Gastroesophageal sphincter (tissue), 4 donors: ENCODE measurements around the gene TRMT2A. TPM values are rescaled to one million over a fixed set of nuclear protein-coding genes. Genes with fewer than 3 reads are reported as not detected.
"Not testable (repeated sequence)": the region's sequence is repeated elsewhere in the genome, so short reads cannot be mapped to it uniquely, and the experiment has no call there.

Source experiments
- ATAC-seq: fragments of 150-250 bp; one replicate; pipeline ENCODE4 v1.9.1; 2016; ENCODE audit warnings: mild to moderate bottlenecking, moderate library complexity
- H3K27ac ChIP-seq, 4 donors: fragments of 200-600 bp; sonication (generic) in 3 of 4; 1 replicate in 3 of 4; 2 replicates in 1 of 4; pipeline ENCODE4 v1.5.1; 2016 to 2019
- H3K27me3 ChIP-seq: fragments of 200-600 bp; sonication (generic); one replicate; pipeline ENCODE4 v1.5.1; 2019
- H3K36me3 ChIP-seq, 2 donors: fragments of 200-600 bp; sonication (generic); one replicate each; pipeline ENCODE4 v1.5.1; 2019; ENCODE audit warnings: control low read depth in 1 of 2
- H3K4me1 ChIP-seq, 3 donors: fragments of 200-600 bp; sonication (generic); 1 replicate in 2 of 3; 2 replicates in 1 of 3; pipeline ENCODE4 v1.5.1; 2016 to 2019; ENCODE audit warnings: control low read depth in 2 of 3
- H3K4me3 ChIP-seq, 2 donors: fragments of 200-600 bp; sonication (generic); one replicate each; pipeline ENCODE4 v1.5.1; 2019; ENCODE audit warnings: mild to moderate bottlenecking in 1 of 2, moderate library complexity in 1 of 2
- H3K9me3 ChIP-seq, 3 donors: fragments of 200-600 bp; sonication (generic); one replicate each; pipeline ENCODE4 v1.5.1; 2017 to 2019; ENCODE audit warnings: control low read depth in 2 of 3
- CTCF ChIP-seq, 4 experiments: fragments of 200-600 bp in 2 of 4; fragments of 450-650 bp in 2 of 4; sonication (generic) in 1 of 4; IDR thresholded peaks; one replicate each; pipeline ENCODE4 v1.5.1; 2017 to 2019; ENCODE audit warnings: antibody characterized with exemption in 4 of 4, mild to moderate bottlenecking in 2 of 4, moderate library complexity in 2 of 4
- EP300 ChIP-seq: sonication (generic); formaldehyde crosslinking; IDR thresholded peaks from one replicate; pipeline ENCODE4 v1.6.1; 2017; ENCODE audit warnings: antibody characterized with exemption, mild to moderate bottlenecking
- POLR2A ChIP-seq, 2 donors: fragments of 450-650 bp; IDR thresholded peaks; one replicate each; pipeline ENCODE4 v1.6.1; 2017; ENCODE audit warnings: antibody characterized with exemption in 2 of 2, mild to moderate bottlenecking in 2 of 2, moderate library complexity in 1 of 2
- POLR2AphosphoS5 ChIP-seq: sonication (generic); formaldehyde crosslinking; IDR thresholded peaks from one replicate; pipeline ENCODE4 v1.6.1; 2017; ENCODE audit warnings: antibody characterized with exemption
- WGBS, 2 donors: methylation state at CpG; one replicate each; pipeline ENCODE4 v1.1.5; 2018; ENCODE audit warnings: low coverage in 1 of 2; 5-methylcytosine and 5-hydroxymethylcytosine counted together
- total RNA-seq, 4 donors: library from RNA; depleted of rRNA; stranded (reverse); fragments of >200 nt; gene quantifications; one replicate each; pipeline ENCODE4 v1.1.0, GENCODE V29; 2016

Gene TRMT2A
- total RNA-seq, 4 donors from 2014 or later = 24.1 to 57.0 (median 36.3) TPM

- TF ChIP-seq POLR2A (IDR thresholded peaks at IDR 0.05) = peak; percentile 41 to 65
- peak; percentile 86 for TF ChIP-seq POLR2AphosphoS5
- TF ChIP-seq CTCF (IDR thresholded peaks at IDR 0.05) = peak in 2 of 4 experiments; percentile 9 to 23
- TF ChIP-seq EP300 = no peak
Measured at GRCh38 chr22:20079745-20080444, 37.1 kb downstream of the TRMT2A start, which contains the start of gene DGCR8. DGCR8 (plus strand) TSS chr22:20080241; CDS start chr22:20085964, 5,723 bp downstream.

GRCh38 chr22:20076627-20077172 is 40.3 kb downstream of the TRMT2A start:
- Histone ChIP-seq H3K27ac (no peak overlapping the region), H3K9me3 (no peaks in the 10 kb centered on the region), H3K4me3 (no peak overlapping the region), H3K4me1 (peaks cover 0 to 18% (median 12%) of the 10 kb centered on the region in 3 donors), H3K36me3 (no peaks in the 10 kb centered on the region), H3K27me3 (no peaks in the 10 kb centered on the region)
- no peak for ATAC-seq
- 49 to 74% methylated on average over 4 to 6 of the region's 6 CpGs for WGBS, 2 donors
- no peak for TF ChIP-seq POLR2AphosphoS5
- TF ChIP-seq POLR2A (IDR thresholded peaks at IDR 0.05) = no peak
- no peak for TF ChIP-seq EP300
- no peak for TF ChIP-seq CTCF (IDR thresholded peaks at IDR 0.05)

More at GRCh38 chr22:20079745-20080444, 37.1 kb downstream of the TRMT2A start, which contains the start of gene DGCR8:
- no peaks in the 10 kb centered on the region for H3K9me3 ChIP-seq
- H3K4me3 ChIP-seq = peak within 1 kb of the TSS; percentile 64 to 74
- H3K4me1 ChIP-seq = peaks cover 0 to 50% (median 37%) of the 10 kb centered on the region in 3 donors
- ATAC-seq = peak; percentile 97
- WGBS, 2 donors = 0% methylated on average over 5 of the region's 100 CpGs; no CpG with 5 or more reads in 1 of the 2 donors
- H3K27ac ChIP-seq = peak within 1 kb of the TSS; percentile 59 to 98 (median 92)
- no peaks in the 10 kb centered on the region for H3K36me3 ChIP-seq
- no peaks in the 10 kb centered on the region for H3K27me3 ChIP-seq

- Histone ChIP-seq H3K27me3 (no peaks in the 10 kb centered on the region), H3K4me1 (no peaks in the 10 kb centered on the region), H3K27ac (no peak overlapping the region), H3K36me3 (peaks cover 0 to 2% of the 10 kb centered on the region in 2 donors), H3K9me3 (no peaks in the 10 kb centered on the region), H3K4me3 (no peak overlapping the region)
- ATAC-seq = no peak
- TF ChIP-seq POLR2A (IDR thresholded peaks at IDR 0.05) (no peak), CTCF (IDR thresholded peaks at IDR 0.05) (no peak)
- WGBS, 2 donors = 74 to 85% methylated on average over 7 to 8 of the region's 8 CpGs
Measured at GRCh38 chr22:20071524-20071972, 45.5 kb downstream of the TRMT2A start.

- WGBS, 2 donors = 84 to 90% methylated on average over 2 to 6 of the region's 7 CpGs
- TF ChIP-seq POLR2A (IDR thresholded peaks at IDR 0.05) = no peak
- no peak for ATAC-seq
Measured at GRCh38 chr22:20069331-20070042, 47.5 kb downstream of the TRMT2A start.

GRCh38 chr22:20068640-20069039 is 48.4 kb downstream of the TRMT2A start:
- no peak for TF ChIP-seq POLR2A (IDR thresholded peaks at IDR 0.05)
- TF ChIP-seq POLR2AphosphoS5 = no peak
- no peak for TF ChIP-seq CTCF (IDR thresholded peaks at IDR 0.05)
- TF ChIP-seq EP300 = no peak
- H3K27me3 ChIP-seq = no peaks in the 10 kb centered on the region
- H3K27ac ChIP-seq = no peak overlapping the region
- no peaks in the 10 kb centered on the region for H3K4me1 ChIP-seq
- H3K9me3 ChIP-seq = no peaks in the 10 kb centered on the region
- WGBS, 2 donors = 86% methylated on average over 5 of the region's 7 CpGs; no CpG with 5 or more reads in 1 of the 2 donors
- H3K36me3 ChIP-seq = peaks cover 0 to 31% of the 10 kb centered on the region in 2 donors
- ATAC-seq = no peak
- H3K4me3 ChIP-seq = no peak overlapping the region

More at GRCh38 chr22:20069331-20070042, 47.5 kb downstream of the TRMT2A start:
- Histone ChIP-seq H3K9me3 (no peaks in the 10 kb centered on the region), H3K27me3 (no peaks in the 10 kb centered on the region), H3K4me1 (no peaks in the 10 kb centered on the region), H3K4me3 (no peak overlapping the region), H3K36me3 (peaks cover 0 to 23% of the 10 kb centered on the region in 2 donors), H3K27ac (no peak overlapping the region)

- H3K4me1 ChIP-seq, H3K9me3 ChIP-seq, ATAC-seq, H3K4me3 ChIP-seq, H3K27ac ChIP-seq, H3K27me3 ChIP-seq: not testable (repeated sequence)
- H3K36me3 ChIP-seq = peaks cover 0 to 44% of the 10 kb centered on the region in 2 donors
- WGBS, 2 donors = 100% methylated on average over 3 of the region's 3 CpGs; no CpG with 5 or more reads in 1 of the 2 donors
Measured at GRCh38 chr22:20067384-20067682, 49.7 kb downstream of the TRMT2A start.
